Measurements from ENCODE around the gene SLC36A1.

SLC36A1 gene

DNA sequence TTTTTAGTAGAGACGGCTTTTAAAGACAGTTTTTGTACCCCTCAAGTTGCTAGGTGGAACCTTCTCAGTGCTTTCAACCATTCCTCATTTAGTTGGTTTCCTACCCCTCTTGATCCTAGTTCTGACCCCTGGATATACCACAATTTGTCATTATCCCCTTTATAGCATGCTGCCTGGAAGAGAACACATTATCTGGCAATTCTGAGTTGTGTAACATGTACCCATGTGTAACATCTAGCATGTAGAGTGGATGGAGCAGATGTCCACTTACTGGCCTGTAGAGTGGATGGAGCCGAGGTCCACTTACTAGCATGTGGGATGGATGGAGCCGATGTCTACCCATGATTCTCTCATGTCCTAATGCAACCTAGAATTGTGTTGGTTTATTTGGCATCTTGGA lies 7.5 kb downstream of the SLC36A1 start:
- TF ChIP-seq, protein P1, sequence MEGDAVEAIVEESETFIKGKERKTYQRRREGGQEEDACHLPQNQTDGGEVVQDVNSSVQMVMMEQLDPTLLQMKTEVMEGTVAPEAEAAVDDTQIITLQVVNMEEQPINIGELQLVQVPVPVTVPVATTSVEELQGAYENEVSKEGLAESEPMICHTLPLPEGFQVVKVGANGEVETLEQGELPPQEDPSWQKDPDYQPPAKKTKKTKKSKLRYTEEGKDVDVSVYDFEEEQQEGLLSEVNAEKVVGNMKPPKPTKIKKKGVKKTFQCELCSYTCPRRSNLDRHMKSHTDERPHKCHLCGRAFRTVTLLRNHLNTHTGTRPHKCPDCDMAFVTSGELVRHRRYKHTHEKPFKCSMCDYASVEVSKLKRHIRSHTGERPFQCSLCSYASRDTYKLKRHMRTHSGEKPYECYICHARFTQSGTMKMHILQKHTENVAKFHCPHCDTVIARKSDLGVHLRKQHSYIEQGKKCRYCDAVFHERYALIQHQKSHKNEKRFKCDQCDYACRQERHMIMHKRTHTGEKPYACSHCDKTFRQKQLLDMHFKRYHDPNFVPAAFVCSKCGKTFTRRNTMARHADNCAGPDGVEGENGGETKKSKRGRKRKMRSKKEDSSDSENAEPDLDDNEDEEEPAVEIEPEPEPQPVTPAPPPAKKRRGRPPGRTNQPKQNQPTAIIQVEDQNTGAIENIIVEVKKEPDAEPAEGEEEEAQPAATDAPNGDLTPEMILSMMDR (IDR thresholded peaks at IDR 0.05): no peak
- Histone ChIP-seq H3K36me3 (peaks cover 33% of the 10 kb centered on the region), H3K9me3 (no peaks in the 10 kb centered on the region), H3K4me3 (ENCODE audit: low read depth in 1 of 2, low read length in 1 of 2) (no peak overlapping the region), H3K4me1 (ENCODE audit: control insufficient read depth in 1 of 2, insufficient read depth in 1 of 2, low read depth in 1 of 2, low read length in 1 of 2) (peaks cover under 1 to 1% of the 10 kb centered on the region in 2 experiments), H3K27ac (no peak overlapping the region), H3K27me3 (no peaks in the 10 kb centered on the region)

DNA sequence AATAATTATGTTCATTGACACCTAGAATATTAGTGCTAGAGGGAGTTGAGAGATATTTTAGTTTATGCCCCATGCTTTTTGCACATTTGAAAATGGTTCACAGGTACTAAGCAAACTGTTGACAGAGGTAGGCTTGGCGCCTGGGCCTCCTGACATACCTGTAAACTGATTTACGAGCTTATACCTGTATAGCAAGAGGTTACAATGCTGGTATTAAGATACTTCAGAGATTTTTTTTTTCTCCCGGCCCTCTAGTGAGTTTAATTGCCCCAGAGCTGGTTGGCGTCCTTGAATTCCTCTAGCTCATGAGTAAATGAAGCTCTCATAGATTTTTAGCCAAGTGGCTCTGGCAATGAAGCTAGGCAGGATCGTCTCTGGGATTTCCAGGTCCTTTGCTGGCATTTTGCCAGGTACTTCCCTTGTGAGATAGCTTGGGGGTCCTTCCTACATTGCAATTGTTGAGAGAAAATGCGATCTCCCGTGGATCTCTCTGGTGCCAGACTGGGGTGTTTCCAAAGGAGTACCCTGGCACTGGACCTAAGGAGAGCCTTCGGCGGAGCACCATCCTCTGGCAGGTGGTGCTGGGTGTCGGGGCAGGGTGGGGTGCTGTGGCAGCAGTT lies 9.0 kb downstream of the SLC36A1 start:
- no peak overlapping the region for H3K27ac ChIP-seq
- H3K36me3 ChIP-seq: peaks cover 46% of the 10 kb centered on the region
- no peaks in the 10 kb centered on the region for H3K4me1 ChIP-seq (ENCODE audit: control insufficient read depth in 1 of 2, insufficient read depth in 1 of 2, low read depth in 1 of 2, low read length in 1 of 2)
- no peaks in the 10 kb centered on the region for H3K9me3 ChIP-seq
- H3K4me3 ChIP-seq (ENCODE audit: low read depth in 1 of 2, low read length in 1 of 2): no peak overlapping the region
- TF ChIP-seq, protein P1 (IDR thresholded peaks at IDR 0.05): no peak
- no peaks in the 10 kb centered on the region for H3K27me3 ChIP-seq

DNA sequence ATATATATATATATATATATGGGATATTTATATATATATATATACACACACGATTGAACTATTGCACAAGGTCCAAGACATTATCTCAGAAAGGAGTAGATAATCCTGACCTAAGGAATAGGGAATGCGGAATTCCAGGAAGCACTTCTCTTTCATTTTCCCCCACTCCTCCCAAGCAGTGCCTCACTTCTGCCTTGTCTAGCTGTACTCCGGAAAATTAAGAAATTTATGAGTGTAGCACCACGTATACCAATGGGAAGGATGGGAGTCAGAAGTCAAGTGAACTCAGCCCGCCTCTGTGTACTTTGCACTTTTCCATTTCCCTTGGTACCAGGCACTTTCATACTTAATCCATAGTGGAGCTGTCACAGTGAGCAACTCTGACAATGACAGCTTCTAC lies 10.9 kb downstream of the SLC36A1 start:
- TF ChIP-seq, protein P1 (IDR thresholded peaks at IDR 0.05): no peak
- Histone ChIP-seq H3K27ac (no peak overlapping the region), H3K9me3 (no peaks in the 10 kb centered on the region), H3K27me3 (no peaks in the 10 kb centered on the region), H3K36me3 (peaks cover 45% of the 10 kb centered on the region), H3K4me1 (ENCODE audit: control insufficient read depth in 1 of 2, insufficient read depth in 1 of 2, low read depth in 1 of 2, low read length in 1 of 2) (no peaks in the 10 kb centered on the region), H3K4me3 (ENCODE audit: low read depth in 1 of 2, low read length in 1 of 2) (no peak overlapping the region)

DNA sequence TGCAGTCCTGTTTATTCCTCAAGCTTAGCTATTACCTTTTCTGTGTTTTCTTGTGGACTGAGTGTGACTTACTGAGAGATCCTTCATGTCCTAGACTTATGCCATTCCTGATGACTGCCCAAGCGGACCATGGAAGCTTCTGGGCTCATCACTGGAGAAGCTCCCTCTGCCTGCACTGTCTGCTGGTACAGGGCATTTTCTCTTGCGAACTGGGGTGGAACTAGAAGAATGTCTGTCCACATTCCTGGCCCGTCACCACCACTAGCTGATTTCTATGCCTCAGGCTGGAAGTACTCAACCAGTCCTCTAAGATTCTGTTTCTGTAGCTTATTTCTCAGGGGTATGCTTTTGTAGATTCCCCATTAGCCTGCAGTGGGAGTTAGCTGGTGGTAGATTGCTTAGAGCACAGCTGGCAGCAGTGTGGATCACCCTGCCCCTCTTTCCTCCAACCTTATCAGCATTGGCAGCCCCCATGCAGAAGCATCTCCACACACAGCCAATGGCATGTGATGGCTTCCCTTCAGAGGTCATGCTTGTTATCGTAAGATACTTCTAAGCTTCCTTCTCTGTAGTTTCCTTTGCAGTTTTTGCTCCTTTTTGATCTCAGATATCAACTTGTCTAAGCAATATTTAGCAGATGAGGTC lies 12.4 kb downstream of the SLC36A1 start:
- Histone ChIP-seq H3K27me3 (no peaks in the 10 kb centered on the region), H3K27ac (no peak overlapping the region), H3K4me3 (ENCODE audit: low read depth in 1 of 2, low read length in 1 of 2) (no peak overlapping the region), H3K4me1 (ENCODE audit: control insufficient read depth in 1 of 2, insufficient read depth in 1 of 2, low read depth in 1 of 2, low read length in 1 of 2) (no peaks in the 10 kb centered on the region), H3K36me3 (peaks cover 59% of the 10 kb centered on the region), H3K9me3 (no peaks in the 10 kb centered on the region)
- TF ChIP-seq, protein P1 (IDR thresholded peaks at IDR 0.05): no peak

DNA sequence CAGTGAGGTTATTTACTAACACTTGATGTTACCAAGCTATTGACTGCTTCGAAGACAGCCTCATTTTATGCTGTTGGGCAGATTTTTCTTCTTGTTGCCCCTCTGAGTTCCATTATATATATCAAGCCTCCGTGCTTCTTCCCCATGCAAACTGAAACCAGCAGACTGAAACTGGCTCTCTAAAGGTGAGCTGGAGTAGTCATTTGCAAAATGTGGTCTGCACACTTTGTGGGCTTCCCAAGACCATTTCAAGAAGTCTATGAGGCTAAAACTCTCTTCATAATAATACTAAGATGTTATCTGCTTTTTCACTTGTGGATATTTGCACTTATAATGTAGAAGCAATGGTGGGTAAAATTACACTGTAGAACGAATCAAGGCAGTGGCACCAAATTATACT lies 13.9 kb downstream of the SLC36A1 start:
- H3K27ac ChIP-seq: no peak overlapping the region
- TF ChIP-seq, protein P1 (IDR thresholded peaks at IDR 0.05): no peak
- H3K36me3 ChIP-seq: peaks cover 70% of the 10 kb centered on the region
- H3K27me3 ChIP-seq: no peaks in the 10 kb centered on the region
- H3K4me3 ChIP-seq (ENCODE audit: low read depth in 1 of 2, low read length in 1 of 2): no peak overlapping the region
- no peaks in the 10 kb centered on the region for H3K4me1 ChIP-seq (ENCODE audit: control insufficient read depth in 1 of 2, insufficient read depth in 1 of 2, low read depth in 1 of 2, low read length in 1 of 2)
- H3K9me3 ChIP-seq: no peaks in the 10 kb centered on the region

Measured in neutrophil (primary cell).